ENCODE measurements around the gene LIMA1. TPM values are rescaled to one million over a fixed set of nuclear protein-coding genes. Genes with fewer than 3 reads are reported as not detected.
"Not testable (repeated sequence)": the region's sequence is repeated elsewhere in the genome, so short reads cannot be mapped to it uniquely, and the experiment has no call there.

LIMA1 gene
- total and polyA plus RNA-seq, 2 donors (not counting 1 experiment from before 2014, with no cell fraction given): 1.3 to 2.1 TPM

DNA sequence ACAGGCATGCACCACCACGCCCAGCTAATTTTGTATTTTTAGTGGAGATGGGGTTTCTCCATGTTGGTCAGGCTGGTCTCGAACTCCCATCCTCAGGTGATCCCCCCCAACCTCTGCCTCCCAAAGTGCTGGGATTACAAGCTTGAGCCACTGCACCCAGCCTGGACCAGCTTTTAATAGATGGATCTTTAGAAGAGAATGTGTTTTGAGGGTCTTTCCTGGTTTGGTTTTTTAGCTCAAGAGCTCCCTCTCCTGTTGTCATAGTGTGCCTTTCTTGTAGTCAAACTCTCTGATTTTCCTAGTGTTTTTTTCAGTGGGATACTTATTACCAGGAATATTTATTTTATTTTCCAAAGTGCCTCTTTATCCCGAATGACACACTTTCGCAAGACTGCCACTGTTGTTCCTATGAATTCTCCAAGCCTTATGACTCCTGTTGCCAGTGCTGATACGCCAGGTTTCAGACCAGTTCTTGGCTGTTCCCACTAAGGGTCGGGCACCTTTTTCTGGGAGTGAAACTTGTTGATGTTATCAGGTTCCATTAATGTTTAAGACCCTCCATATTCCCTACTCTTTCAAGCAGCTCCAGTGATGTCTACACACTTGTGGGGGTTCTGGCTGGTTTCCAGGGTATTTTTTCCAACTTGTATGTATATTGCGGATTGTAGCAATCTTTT is 31.5 kb upstream of the LIMA1 start:
- no peak overlapping the region for H3K9ac ChIP-seq (ENCODE audit: low read length)
- ATAC-seq (ENCODE audit: low read depth): no peak
- CTCF ChIA-PET: interaction anchor here (0.5 to 3.7 kb wide), 7 partner anchors 9 to 348 kb away, joined by 3 to 12 read pairs (median 3); no protein-coding TSS in a partner anchor
- no peaks in the 10 kb centered on the region for H3K27me3 ChIP-seq (replicated peaks in 1 of 4; ENCODE audit: control extremely low read depth in 1 of 4, control insufficient read depth in 3 of 4, insufficient read depth in 4 of 4, low read length in 3 of 4)
- Mint-ChIP-seq H3K9me3 (ENCODE audit: insufficient read depth) (no peaks in the 10 kb centered on the region), H3K4me1 (no peaks in the 10 kb centered on the region), H3K4me3 (no peak overlapping the region), H3K27me3 (no peaks in the 10 kb centered on the region), H3K27ac (no peak overlapping the region)
- H2AFZ ChIP-seq (ENCODE audit: insufficient read depth, low read depth, low read length, poor library complexity, severe bottlenecking): no peak overlapping the region
- H3K79me2 ChIP-seq (ENCODE audit: control insufficient read depth, insufficient read depth, low read length): no peaks in the 10 kb centered on the region
- peak; percentile 18 for DNase-seq
- POLR2A ChIA-PET: no interaction called here
- no peak overlapping the region for H3K4me3 ChIP-seq (ENCODE audit: control extremely low read depth in 1 of 5, extremely low read depth in 1 of 5, insufficient read depth in 1 of 5, low read depth in 2 of 5, low read length in 4 of 5)
- H3K4me2 ChIP-seq (replicated peaks; ENCODE audit: low read depth, low read length, poor library complexity, severe bottlenecking): no peak overlapping the region
- H3K36me3 ChIP-seq (replicated peaks in 1 of 2; ENCODE audit: control extremely low read depth in 1 of 2, control insufficient read depth in 1 of 2, extremely low read depth in 1 of 2, insufficient read depth in 2 of 2, low read length in 1 of 2): no peaks in the 10 kb centered on the region
- no CpG with 5 or more reads among the region's 7 CpGs for WGBS (ENCODE audit: insufficient coverage)
- no peaks in the 10 kb centered on the region for H4K20me1 ChIP-seq (ENCODE audit: control insufficient read depth, insufficient read depth, low read length, poor library complexity, severe bottlenecking)
- no peaks in the 10 kb centered on the region for H3K9me3 ChIP-seq (ENCODE audit: control extremely low read depth in 1 of 3, control insufficient read depth in 2 of 3, insufficient read depth in 1 of 3, low read length in 2 of 3)
- intact Hi-C loops (cut with micrococcal nuclease): no loop called here
- TF ChIP-seq CTCF (IDR thresholded peaks at IDR 0.05) (peak; percentile 26), EZH2 (IDR thresholded peaks at IDR 0.05; ENCODE audit: borderline replicate concordance, insufficient read depth, low read depth, low read length, poor library complexity, severe bottlenecking) (no peak)
- H3K4me1 ChIP-seq (ENCODE audit: control insufficient read depth in 2 of 2, insufficient read depth in 2 of 2, low read length in 2 of 2): no peaks in the 10 kb centered on the region
- no peak overlapping the region for H3K27ac ChIP-seq (ENCODE audit: low read length in 2 of 2)

GRCh38 chr12:50313971-50314370 is 30.7 kb upstream of the LIMA1 start:
- H3K27ac ChIP-seq (ENCODE audit: low read length in 2 of 2); H3K27me3 ChIP-seq (replicated peaks in 1 of 4; ENCODE audit: control extremely low read depth in 1 of 4, control insufficient read depth in 3 of 4, insufficient read depth in 4 of 4, low read length in 3 of 4); POLR2A ChIA-PET; H3K4me1 ChIP-seq (ENCODE audit: control insufficient read depth in 2 of 2, insufficient read depth in 2 of 2, low read length in 2 of 2); H3K9me3 ChIP-seq (ENCODE audit: control extremely low read depth in 1 of 3, control insufficient read depth in 2 of 3, insufficient read depth in 1 of 3, low read length in 2 of 3); H3K79me2 ChIP-seq (ENCODE audit: control insufficient read depth, insufficient read depth, low read length); H3K9me3 Mint-ChIP-seq (ENCODE audit: insufficient read depth); H3K4me3 Mint-ChIP-seq; ATAC-seq (ENCODE audit: low read depth); intact Hi-C loops (cut with micrococcal nuclease); H3K36me3 ChIP-seq (replicated peaks in 1 of 2; ENCODE audit: control extremely low read depth in 1 of 2, control insufficient read depth in 1 of 2, extremely low read depth in 1 of 2, insufficient read depth in 2 of 2, low read length in 1 of 2); DNase-seq; H4K20me1 ChIP-seq (ENCODE audit: control insufficient read depth, insufficient read depth, low read length, poor library complexity, severe bottlenecking); H3K4me1 Mint-ChIP-seq; H2AFZ ChIP-seq (ENCODE audit: insufficient read depth, low read depth, low read length, poor library complexity, severe bottlenecking); H3K4me3 ChIP-seq (ENCODE audit: control extremely low read depth in 1 of 5, extremely low read depth in 1 of 5, insufficient read depth in 1 of 5, low read depth in 2 of 5, low read length in 4 of 5); H3K27me3 Mint-ChIP-seq; H3K4me2 ChIP-seq (replicated peaks; ENCODE audit: low read depth, low read length, poor library complexity, severe bottlenecking); H3K27ac Mint-ChIP-seq; H3K9ac ChIP-seq (ENCODE audit: low read length): not testable (repeated sequence)
- CTCF ChIA-PET: interaction anchor here (0.9 to 3.7 kb wide), 3 partner anchors 8 to 240 kb away, joined by 3 to 12 read pairs (median 4); no protein-coding TSS in a partner anchor
- 94% methylated on average over 3 of the region's 8 CpGs for WGBS (ENCODE audit: insufficient coverage)
